Measurements from ENCODE around the gene KLHL26. TPM values are rescaled to one million over a fixed set of nuclear protein-coding genes. Genes with fewer than 3 reads are reported as not detected.

Gene KLHL26
- total and polyA plus RNA-seq, 2 of the 13 experiments (the other 11 are each of a cell fraction or from before 2014, with no cell fraction given) = 1.5 to 1.7 TPM

GRCh38 chr19:18713550-18714117, 76.8 kb downstream of the KLHL26 start (continued):
- TF ChIP-seq, protein P1, sequence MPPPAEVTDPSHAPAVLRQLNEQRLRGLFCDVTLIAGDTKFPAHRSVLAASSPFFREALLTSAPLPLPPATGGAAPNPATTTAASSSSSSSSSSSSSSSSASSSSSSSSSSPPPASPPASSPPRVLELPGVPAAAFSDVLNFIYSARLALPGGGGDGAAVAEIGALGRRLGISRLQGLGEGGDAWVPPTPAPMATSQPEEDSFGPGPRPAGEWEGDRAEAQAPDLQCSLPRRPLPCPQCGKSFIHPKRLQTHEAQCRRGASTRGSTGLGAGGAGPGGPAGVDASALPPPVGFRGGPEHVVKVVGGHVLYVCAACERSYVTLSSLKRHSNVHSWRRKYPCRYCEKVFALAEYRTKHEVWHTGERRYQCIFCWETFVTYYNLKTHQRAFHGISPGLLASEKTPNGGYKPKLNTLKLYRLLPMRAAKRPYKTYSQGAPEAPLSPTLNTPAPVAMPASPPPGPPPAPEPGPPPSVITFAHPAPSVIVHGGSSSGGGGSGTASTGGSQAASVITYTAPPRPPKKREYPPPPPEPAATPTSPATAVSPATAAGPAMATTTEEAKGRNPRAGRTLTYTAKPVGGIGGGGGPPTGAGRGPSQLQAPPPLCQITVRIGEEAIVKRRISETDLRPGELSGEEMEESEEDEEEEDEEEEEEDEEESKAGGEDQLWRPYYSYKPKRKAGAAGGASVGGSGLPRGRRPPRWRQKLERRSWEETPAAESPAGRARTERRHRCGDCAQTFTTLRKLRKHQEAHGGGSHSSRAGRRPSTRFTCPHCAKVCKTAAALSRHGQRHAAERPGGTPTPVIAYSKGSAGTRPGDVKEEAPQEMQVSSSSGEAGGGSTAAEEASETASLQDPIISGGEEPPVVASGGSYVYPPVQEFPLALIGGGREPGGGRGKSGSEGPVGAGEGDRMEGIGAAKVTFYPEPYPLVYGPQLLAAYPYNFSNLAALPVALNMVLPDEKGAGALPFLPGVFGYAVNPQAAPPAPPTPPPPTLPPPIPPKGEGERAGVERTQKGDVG (CRISPR knock-in tag; IDR thresholded peaks at IDR 0.05; ENCODE audit: borderline replicate concordance) = 0 out of 2 replicates have a peak, but pooled peaks have one; percentile 48
- TF ChIP-seq SP4 (CRISPR knock-in tag; IDR thresholded peaks at IDR 0.05) = 0 out of 2 replicates have a peak, but pooled peaks have one; percentile 28
- no peak for TF ChIP-seq SATB2 (CRISPR knock-in tag; IDR thresholded peaks at IDR 0.05)
- TF ChIP-seq, protein P2, sequence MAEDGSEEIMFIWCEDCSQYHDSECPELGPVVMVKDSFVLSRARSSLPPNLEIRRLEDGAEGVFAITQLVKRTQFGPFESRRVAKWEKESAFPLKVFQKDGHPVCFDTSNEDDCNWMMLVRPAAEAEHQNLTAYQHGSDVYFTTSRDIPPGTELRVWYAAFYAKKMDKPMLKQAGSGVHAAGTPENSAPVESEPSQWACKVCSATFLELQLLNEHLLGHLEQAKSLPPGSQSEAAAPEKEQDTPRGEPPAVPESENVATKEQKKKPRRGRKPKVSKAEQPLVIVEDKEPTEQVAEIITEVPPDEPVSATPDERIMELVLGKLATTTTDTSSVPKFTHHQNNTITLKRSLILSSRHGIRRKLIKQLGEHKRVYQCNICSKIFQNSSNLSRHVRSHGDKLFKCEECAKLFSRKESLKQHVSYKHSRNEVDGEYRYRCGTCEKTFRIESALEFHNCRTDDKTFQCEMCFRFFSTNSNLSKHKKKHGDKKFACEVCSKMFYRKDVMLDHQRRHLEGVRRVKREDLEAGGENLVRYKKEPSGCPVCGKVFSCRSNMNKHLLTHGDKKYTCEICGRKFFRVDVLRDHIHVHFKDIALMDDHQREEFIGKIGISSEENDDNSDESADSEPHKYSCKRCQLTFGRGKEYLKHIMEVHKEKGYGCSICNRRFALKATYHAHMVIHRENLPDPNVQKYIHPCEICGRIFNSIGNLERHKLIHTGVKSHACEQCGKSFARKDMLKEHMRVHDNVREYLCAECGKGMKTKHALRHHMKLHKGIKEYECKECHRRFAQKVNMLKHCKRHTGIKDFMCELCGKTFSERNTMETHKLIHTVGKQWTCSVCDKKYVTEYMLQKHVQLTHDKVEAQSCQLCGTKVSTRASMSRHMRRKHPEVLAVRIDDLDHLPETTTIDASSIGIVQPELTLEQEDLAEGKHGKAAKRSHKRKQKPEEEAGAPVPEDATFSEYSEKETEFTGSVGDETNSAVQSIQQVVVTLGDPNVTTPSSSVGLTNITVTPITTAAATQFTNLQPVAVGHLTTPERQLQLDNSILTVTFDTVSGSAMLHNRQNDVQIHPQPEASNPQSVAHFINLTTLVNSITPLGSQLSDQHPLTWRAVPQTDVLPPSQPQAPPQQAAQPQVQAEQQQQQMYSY (CRISPR knock-in tag; IDR thresholded peaks at IDR 0.05) = no peak
- peak; percentile 31; the same call in 1 of the 2 replicates for TF ChIP-seq ZBTB33 (CRISPR knock-in tag; IDR thresholded peaks at IDR 0.05)
- no peak for TF ChIP-seq NR2C2 (CRISPR knock-in tag; IDR thresholded peaks at IDR 0.05; ENCODE audit: borderline replicate concordance)
- TF ChIP-seq ZNF619 (CRISPR knock-in tag; IDR thresholded peaks at IDR 0.05) = 0 out of 2 replicates have a peak, but pooled peaks have one; percentile 68
- TF ChIP-seq, protein P3, sequence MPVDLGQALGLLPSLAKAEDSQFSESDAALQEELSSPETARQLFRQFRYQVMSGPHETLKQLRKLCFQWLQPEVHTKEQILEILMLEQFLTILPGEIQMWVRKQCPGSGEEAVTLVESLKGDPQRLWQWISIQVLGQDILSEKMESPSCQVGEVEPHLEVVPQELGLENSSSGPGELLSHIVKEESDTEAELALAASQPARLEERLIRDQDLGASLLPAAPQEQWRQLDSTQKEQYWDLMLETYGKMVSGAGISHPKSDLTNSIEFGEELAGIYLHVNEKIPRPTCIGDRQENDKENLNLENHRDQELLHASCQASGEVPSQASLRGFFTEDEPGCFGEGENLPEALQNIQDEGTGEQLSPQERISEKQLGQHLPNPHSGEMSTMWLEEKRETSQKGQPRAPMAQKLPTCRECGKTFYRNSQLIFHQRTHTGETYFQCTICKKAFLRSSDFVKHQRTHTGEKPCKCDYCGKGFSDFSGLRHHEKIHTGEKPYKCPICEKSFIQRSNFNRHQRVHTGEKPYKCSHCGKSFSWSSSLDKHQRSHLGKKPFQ (CRISPR knock-in tag; IDR thresholded peaks at IDR 0.05; ENCODE audit: insufficient replicate concordance) = no peak
- TF ChIP-seq HOXA3 (CRISPR knock-in tag; IDR thresholded peaks at IDR 0.05) = peak; percentile 69
- peak; percentile 56; the same call in 1 of the 2 replicates for TF ChIP-seq ZNF788 (CRISPR knock-in tag; IDR thresholded peaks at IDR 0.05; ENCODE audit: borderline replicate concordance)
- no peak for TF ChIP-seq NFYC (CRISPR knock-in tag; IDR thresholded peaks at IDR 0.05)
- TF ChIP-seq ZNF710 (CRISPR knock-in tag; IDR thresholded peaks at IDR 0.05; ENCODE audit: borderline replicate concordance) = 0 out of 2 replicates have a peak, but pooled peaks have one; percentile 32
- TF ChIP-seq GABPB1 (CRISPR knock-in tag; IDR thresholded peaks at IDR 0.05) = no peak
- no peak for TF ChIP-seq ZNF556 (CRISPR knock-in tag; IDR thresholded peaks at IDR 0.05; ENCODE audit: borderline replicate concordance)
- peak; percentile 35; the same call in 1 of the 2 replicates for TF ChIP-seq PHF8 (CRISPR knock-in tag; IDR thresholded peaks at IDR 0.05)
